Activated CD4-positive, alpha-beta T cell treated with anti-CD3 and anti-CD28 coated beads for 24 hours (primary cell): Measurements from ENCODE around the gene CTH.
"Not testable (repeated sequence)": the region's sequence is repeated elsewhere in the genome, so short reads cannot be mapped to it uniquely, and the experiment has no call there.

ENCODE experiments used
- DNase-seq, 2 donors: peaks; one replicate each; pipeline ENCODE4 v3.0.0-alpha.2; 2020; ENCODE audit warnings: low read depth in 2 of 2

Gene CTH

GRCh38 chr1:70410604-70411359 is at the start of gene CTH:
Gene CTH, plus strand, starts transcription at chr1:70411268. Its CDS starts 148 bp downstream, at chr1:70411416.
- DNase-seq = peak; percentile 81 to 89

GRCh38 chr1:70361727-70362398 is 49.2 kb upstream of the CTH start:
- no peak for DNase-seq

GRCh38 chr1:70364439-70364838 is 46.6 kb upstream of the CTH start:
- no peak for DNase-seq

- not testable (repeated sequence) for DNase-seq
Observed at GRCh38 chr1:70366425-70366952, 44.6 kb upstream of the CTH start.

GRCh38 chr1:70366997-70367396 is 44.1 kb upstream of the CTH start:
- DNase-seq = not testable (repeated sequence)

- DNase-seq = not testable (repeated sequence)
Observed at GRCh38 chr1:70367397-70367796, 43.7 kb upstream of the CTH start.

- not testable (repeated sequence) for DNase-seq
Observed at GRCh38 chr1:70371586-70371985, 39.5 kb upstream of the CTH start.

GRCh38 chr1:70372426-70372825 is 38.6 kb upstream of the CTH start:
- DNase-seq = no peak

GRCh38 chr1:70373580-70373979 is 37.5 kb upstream of the CTH start:
- not testable (repeated sequence) for DNase-seq

- no peak for DNase-seq
Observed at GRCh38 chr1:70376196-70376595, 34.9 kb upstream of the CTH start.

- no peak for DNase-seq
Observed at GRCh38 chr1:70382682-70383081, 28.4 kb upstream of the CTH start.

GRCh38 chr1:70383483-70383882 is 27.6 kb upstream of the CTH start:
- no peak for DNase-seq

- DNase-seq = no peak
Observed at GRCh38 chr1:70384542-70384941, 26.5 kb upstream of the CTH start.

- no peak for DNase-seq
Observed at GRCh38 chr1:70385477-70385876, 25.6 kb upstream of the CTH start.

GRCh38 chr1:70386121-70386520 is 24.9 kb upstream of the CTH start:
- DNase-seq = no peak

- no peak for DNase-seq
Observed at GRCh38 chr1:70387507-70387906, 23.6 kb upstream of the CTH start.

GRCh38 chr1:70392626-70393025 is 18.4 kb upstream of the CTH start:
- no peak for DNase-seq

GRCh38 chr1:70396607-70397006 is 14.5 kb upstream of the CTH start:
- no peak for DNase-seq

- DNase-seq = no peak
Observed at GRCh38 chr1:70397013-70397412, 14.1 kb upstream of the CTH start.

- no peak for DNase-seq
Observed at GRCh38 chr1:70400335-70400734, 10.7 kb upstream of the CTH start.

GRCh38 chr1:70401974-70402373 is 9.1 kb upstream of the CTH start:
- no peak for DNase-seq

- DNase-seq = no peak
Observed at GRCh38 chr1:70403759-70404158, 7.3 kb upstream of the CTH start.

- DNase-seq = no peak
Observed at GRCh38 chr1:70405780-70406416, 5.2 kb upstream of the CTH start.
